ENCODE measurements around the gene PYGM.

The PYGM gene

GRCh38 chr11:64759722-64760719, at the start of gene PYGM:
Gene PYGM (minus strand): TSS chr11:64759974. CDS start chr11:64759898, 76 bp downstream.
- DNase-seq = no peak

DNA sequence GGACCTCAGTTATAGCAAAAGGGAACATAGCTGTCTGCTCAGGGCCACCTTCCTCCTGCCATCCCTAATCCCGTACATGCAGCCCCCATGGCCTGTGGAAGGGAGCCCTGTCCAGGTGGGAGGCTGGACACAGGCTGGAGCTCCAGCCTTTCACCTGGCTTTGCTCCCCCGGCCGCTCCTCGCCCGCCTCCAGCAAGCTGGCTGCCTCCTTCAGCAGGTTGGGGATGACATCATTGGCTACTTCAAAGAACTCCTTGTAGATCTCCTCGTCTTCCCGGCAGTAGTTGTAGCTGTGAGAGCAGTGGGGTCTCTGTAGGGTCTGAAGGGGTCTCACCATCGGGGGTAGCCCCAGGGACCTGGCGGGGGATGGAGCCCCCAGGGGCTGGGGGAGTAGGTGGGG, 45.7 kb upstream of the PYGM start:
- no peak for DNase-seq

DNA sequence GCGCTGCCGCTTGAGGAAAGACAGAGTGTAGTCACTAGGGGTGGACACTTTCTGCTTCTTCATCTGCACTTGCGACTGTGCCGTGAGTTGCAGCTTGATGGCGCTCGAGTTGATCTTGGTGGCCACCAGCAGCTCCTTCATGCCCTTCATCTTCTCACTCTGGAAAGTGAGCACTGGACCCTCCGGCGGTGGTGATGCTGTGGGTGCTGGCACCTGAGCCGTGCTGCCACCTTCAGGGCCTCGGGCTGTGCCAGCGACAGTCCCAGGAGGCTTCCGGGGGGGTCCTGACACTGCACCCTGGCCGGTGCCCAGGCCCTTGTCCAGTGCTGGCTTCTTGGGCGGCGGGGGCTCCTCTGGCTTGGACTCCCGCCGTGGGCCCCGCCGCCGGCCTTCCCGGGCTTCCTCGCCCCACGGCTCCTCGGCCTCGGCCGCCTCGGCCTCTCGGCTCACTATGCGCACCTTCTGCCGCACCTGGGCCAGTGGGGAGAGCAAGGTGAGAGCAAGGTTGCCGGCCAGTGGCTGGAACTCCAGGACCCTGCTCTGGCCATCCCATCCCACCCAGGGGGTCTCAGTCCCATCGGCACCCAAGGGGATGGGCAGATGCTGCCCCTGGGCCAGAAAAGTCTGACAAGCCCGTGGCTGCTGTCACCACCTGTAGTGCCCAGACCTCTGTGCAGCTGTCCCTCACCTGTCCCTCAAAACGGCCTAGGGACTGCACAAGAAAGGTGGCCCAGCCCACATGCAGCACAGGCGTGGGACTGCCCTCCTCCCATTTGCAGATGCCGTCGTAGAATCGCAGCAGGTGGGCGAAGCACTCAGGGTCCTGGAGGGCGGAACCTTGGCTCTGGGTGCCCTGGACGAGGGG, 44.8 kb upstream of the PYGM start:
- DNase-seq = no peak

DNA sequence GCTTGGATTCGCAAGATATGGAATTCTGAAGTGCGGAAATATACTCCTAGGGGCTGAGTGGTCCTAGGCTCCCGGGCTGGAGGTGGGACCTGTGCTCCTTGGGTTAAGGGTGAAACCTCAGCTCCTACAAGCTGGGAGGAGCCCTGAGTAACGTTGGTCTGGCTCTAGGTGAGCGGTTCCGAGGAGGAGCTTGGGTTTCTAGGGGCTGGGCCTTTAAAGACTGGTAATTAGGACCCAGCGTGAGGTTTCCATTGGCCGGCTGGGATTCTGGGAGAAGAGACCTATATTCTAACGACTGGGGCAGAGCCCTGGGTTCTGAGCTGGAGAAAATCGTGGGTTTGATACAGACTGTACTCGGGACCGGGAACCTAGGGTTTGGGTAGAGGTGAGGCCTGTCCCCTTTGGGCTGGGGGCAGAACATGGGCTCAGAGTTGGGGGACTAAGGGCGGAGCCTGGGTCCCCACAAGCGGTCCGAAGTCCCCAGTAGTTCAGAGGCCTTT, 44.1 kb upstream of the PYGM start:
- DNase-seq = no peak

DNA sequence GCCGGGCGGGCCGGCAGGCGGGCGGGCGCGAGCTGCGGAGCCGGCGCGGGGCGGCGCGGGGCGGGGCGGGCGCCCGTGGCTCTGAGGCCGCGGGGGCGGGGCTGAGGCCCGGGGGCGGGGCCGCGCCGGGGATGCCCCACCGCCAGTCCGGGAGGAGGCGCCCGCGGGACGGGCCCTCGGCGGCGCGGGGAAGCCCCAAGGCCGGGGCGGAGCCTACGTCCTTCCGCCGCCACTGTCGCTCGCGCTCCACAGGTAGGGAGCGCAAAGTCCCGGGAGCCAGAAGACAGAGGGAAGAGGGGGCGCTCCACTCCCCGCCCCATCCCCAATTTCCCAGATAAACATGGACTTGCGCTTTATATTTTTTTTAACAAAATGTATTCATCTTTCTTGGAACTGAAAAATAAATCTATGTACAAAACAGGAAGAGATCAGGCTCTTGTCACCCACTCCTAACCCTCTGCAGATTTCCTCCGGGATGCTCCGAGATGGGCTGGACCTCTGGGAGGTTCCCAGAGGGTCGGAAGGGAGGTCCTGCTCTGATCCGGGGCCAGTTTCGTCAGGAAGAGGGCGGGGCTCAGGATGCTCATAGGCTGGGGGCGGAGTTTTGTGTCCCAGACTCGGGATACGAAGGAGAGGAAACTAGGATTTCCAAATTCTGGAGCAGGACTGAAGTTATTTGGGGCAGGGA, 43.5 kb upstream of the PYGM start, which contains the start of gene MAP4K2:
MAP4K2 (minus strand) TSS at position 57 of the 688 bp plus-strand sequence. CDS start 65 bp downstream, outside the sequence.
- DNase-seq = peak; percentile 60

- no peak for DNase-seq
These were observed 42.8 kb upstream of the PYGM start for GRCh38 chr11:64802370-64803157.

DNA sequence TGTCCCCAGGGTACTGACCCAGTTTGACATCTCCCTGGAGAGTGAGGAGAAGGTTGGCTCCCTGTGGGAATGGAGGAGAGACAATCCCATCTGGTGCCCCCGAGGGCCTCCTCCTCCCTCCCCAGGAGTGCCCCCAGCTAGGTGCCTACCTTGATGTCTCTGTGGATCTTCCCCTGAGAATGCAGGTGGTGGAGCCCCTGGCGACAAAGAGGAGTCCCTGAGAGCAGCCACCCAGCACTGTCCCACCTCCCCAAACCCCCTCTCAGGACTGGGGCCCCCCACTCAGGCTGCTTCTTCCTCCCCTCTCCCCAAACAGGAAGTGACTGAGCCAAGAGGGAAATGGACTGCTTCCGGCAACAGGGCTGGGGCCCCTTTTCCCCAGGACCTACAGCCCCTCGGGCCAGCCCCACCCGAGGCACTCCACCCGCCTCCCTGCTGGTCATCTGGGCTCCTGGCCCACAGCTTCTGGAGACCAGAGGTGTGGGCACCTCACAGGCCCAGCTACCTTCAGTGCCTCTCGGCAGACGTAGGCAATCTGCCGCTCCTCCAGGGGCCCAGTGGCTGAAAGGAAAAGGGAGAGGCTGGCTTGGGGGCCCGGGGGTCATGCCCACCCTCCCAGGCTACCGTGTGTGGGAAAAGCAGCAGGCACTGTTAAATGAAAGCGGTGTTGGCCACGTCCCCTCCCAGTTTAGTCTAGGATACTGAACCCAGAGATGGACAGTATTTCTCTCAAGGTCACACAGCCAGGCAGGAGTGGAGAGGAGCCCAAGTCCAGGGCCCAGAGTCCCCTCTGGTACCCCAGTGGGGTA, 42.0 kb upstream of the PYGM start:
- DNase-seq = no peak

DNA sequence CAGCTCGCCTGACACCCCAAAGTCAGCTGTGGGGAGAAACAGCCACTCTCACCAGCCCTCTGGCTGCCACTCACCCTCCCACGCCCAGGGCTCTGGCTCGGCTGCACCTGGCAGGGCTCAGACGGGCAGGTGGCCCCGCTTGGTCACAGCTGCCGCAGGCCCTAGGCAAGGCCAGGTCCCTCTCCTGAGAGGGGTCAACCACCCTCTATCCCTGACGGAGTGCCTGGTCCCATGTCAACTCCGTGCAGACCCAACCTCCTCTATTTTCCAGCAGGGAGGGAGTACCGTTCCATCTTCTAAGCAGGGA, 41.3 kb upstream of the PYGM start:
- DNase-seq = no peak

DNA sequence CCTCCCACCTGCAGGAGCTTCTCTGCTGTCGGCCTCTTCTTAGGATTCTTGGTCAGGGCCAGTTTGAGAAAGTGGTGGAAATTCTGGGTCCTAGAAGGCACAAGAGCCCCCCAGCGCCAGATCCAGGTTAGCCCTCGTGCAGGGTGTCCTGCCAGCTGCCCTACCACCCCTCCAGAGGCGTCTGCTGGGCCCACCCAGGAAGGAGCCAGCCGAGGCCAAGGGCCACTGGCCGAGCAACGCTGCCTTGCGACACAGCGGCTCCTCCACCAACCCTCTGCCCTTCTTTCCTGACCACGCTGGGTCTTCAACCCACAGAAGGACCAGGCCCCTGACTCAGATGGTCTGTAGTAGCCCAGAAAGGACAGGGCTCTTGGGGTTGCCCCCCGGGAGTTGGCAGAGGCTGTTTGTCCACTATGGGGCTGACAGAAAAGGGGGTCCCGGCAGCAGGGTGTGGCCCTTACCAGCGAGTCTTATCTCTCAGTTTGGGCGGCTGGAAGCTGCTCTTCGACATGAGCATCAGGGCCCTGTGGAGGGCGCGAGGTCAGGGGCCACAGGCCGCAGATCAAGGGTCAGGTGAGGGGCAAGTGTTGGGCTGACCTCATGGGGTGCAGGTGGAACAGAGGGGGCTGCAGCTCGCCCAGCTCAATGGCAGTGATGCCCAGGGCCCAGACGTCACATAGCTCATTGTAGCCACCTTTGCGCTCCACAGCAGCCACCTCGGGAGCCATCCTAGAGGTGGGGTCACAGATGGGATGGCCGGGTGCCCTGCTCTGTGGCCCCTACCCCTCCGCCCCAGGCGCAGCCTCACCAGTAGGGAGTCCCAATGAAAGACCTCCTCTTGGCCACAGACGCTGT, 40.8 kb upstream of the PYGM start:
- DNase-seq = no peak

- DNase-seq = no peak
These were observed 40.0 kb upstream of the PYGM start for GRCh38 chr11:64799623-64800302.

- no peak for DNase-seq
These were observed 39.5 kb upstream of the PYGM start for GRCh38 chr11:64799256-64799622.

DNA sequence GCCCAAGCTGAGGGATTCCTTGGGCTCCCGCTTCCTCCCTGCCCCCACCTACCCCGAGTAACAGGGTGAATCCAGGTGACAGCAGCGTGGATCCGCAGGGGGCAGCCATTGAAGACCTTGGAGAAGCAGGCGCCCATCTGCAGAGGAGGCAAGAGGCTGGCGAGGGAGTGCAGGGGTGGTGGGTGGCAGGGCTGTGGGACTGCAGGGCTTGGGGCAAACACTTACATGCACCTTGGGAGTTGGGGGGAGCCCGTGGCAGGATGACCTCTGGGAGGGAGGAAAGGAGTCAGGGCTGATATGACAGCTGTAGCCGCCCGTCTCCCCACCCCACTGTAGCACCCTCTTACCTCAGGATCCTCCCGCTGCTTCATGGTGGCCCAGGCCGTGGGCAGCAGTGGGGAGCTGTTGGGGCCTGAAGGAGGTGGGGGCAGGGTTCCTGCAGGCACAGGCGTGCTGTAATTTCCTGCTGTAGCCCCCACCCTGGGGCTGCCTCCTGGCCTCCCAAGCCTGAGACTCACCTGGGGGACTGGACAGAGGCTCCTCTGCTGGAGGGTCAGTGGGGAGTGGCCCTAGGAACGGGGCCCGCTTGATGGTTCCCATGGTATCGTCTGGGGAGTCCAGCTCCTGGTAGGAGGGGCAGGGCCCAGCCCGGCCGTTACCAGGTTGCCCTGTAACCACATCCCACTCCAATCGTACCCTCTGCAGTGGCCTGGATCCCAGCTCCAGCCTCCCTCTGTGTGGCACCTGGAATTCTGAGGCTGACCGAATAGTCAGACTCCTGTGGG, 37.2 kb upstream of the PYGM start:
- no peak for DNase-seq

GRCh38 chr11:64796047-64796756, 36.4 kb upstream of the PYGM start:
- DNase-seq = no peak

DNA sequence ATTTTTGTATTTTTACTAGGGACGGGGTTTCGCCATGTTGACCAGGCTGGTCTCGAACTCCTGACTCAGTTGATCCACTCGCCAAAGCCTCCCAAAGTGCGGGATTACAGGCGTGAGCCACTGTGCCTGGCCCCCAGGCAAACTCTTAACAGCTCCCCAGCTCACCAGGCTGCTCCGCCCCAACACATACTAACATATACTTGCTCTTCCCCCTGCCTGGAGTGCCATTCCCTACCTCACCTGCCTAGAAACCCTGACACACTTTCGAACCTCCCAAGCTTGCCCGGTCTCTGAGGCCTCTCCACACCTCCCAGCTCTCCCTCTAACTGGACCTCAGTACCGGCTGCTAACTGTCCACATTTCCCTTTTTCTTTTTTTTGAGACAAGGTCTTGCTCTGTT, 34.8 kb upstream of the PYGM start:
- DNase-seq = no peak

DNA sequence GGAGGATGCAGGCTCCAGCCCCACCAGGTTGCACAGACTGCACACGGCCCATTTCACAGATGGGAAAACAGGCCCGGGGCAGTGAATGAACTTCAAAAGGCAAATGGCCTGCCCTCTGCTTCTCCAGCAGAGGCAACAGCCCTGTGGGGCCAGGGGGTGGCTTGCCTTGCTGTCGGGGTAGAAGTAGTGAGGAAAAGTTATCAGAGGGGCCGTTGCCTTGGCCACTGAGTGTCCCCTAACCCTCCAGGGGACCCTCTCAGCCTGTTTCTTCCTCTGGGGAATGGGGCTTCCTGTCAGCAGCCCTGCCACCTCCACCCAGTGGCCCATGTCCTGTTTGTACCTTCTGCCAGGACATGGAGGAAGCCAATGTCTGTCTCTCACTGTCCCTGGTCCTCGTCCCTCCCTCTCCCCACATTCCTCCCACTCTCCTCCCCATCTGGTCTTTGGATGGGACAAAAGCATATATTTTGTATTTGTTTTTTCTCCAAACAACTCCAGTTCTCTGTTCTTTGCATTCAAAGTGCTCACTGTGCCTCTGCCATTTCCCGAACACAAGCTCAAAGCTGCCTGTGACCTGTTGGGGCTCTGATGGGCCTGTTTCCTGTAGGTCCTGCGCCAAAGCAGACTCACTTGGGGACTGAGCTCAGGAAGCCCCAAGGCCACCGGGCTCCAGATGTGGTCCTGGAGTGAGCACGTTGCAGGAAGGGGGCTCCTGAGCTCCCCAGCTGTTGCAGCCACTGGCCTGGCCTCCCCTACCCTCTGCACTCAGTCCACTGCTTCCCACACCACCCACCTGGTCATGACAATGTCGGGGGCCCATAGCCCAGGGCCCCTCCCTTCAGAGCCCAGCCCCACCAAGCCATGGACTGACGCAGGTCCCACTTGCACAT, 33.7 kb upstream of the PYGM start:
- DNase-seq = no peak

DNA sequence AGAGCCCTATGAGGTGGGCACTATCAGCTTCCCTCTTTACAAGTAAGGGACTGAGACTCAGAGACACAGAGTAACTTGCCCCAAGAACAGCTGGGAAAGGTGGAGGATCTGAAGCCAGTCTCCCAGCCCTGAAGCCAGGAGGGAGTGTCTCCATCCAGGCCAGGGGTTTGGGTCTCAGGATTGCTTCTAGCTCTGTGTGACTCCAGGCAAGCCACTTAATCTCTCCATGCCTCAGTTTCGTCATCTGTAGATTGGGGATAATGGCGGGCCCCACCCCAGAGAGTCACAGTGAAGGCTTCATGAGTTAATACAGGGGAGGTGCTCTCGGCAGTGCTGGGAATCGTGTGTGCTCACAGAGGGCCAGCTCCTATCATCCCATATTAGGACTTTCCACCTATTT, 32.7 kb upstream of the PYGM start:
- DNase-seq = no peak

DNA sequence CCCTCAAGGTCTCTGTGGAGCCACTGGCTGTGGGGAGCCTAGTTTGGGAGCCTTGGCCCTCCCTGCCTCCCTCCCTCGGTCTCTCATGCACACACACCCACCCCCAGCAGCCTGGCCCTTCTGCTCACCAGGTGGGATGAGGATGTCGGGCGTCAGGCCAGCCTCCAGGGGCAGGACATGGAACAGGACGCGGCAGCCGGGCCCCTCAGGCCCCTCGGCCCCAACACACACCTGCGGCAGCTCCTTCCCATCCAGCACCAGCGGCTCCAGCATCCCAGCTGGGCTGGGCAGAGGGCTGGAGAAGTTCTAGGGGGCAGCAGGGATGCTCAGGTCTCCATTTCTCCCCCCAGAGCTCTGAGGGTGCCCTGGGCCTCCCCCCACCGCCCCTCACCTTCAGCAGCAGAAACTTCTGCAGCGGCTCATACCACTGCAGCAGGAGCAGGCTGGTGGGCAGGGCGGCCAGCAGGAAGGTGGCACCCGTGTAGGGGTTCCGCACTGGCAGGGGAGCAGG, 32.1 kb upstream of the PYGM start:
- no peak for DNase-seq

All from NCI-H1694 (cell line).